SJCRH30 (cell line): ENCODE measurements around the gene PLXDC1. TPM values are rescaled to one million over a fixed set of nuclear protein-coding genes. Genes with fewer than 3 reads are reported as not detected.
"Not testable (repeated sequence)": the region's sequence is repeated elsewhere in the genome, so short reads cannot be mapped to it uniquely, and the experiment has no call there.

Experiments used
- DNase-seq, 2 experiments: peaks; one replicate each; pipeline ENCODE4 v3.0.0-alpha.2; 2015 to 2020
- H3K27ac ChIP-seq: fragments of 250-450 bp; sonication (Bioruptor Pico); 2 replicates; pipeline ENCODE4 v1.5.1; 2020; ENCODE audit warnings: mild to moderate bottlenecking, moderate library complexity
- H3K27me3 ChIP-seq: fragments of 250-450 bp; sonication (Bioruptor Pico); 2 replicates; pipeline ENCODE4 v1.5.1; 2020; ENCODE audit warnings: mild to moderate bottlenecking, moderate library complexity
- H3K36me3 ChIP-seq: fragments of 250-450 bp; sonication (Bioruptor Pico); 2 replicates; pipeline ENCODE4 v1.5.1; 2020; ENCODE audit warnings: mild to moderate bottlenecking, moderate library complexity
- H3K4me1 ChIP-seq: fragments of 250-450 bp; sonication (Bioruptor Pico); 2 replicates; pipeline ENCODE4 v1.5.1; 2020; ENCODE audit warnings: mild to moderate bottlenecking, moderate library complexity
- H3K4me3 ChIP-seq: fragments of 250-450 bp; sonication (Bioruptor Pico); 2 replicates; pipeline ENCODE4 v1.5.1; 2020; ENCODE audit warnings: mild to moderate bottlenecking, moderate library complexity
- H3K9me3 ChIP-seq: fragments of 250-450 bp; sonication (Bioruptor Pico); replicated peaks from 2 replicates; pipeline ENCODE4 v1.5.1; 2020; ENCODE audit warnings: mild to moderate bottlenecking, moderate library complexity
- total RNA-seq: library from RNA; depleted of rRNA; stranded (reverse); fragments of >200 nt; shearing (Covaris generic); gene quantifications from 2 replicates; pipeline ENCODE4 v1.2.3, GENCODE V29; 2014

PLXDC1 gene
- total RNA-seq, 1 experiment from 2014 or later: 0.06 TPM

GRCh38 chr17:39036009-39036408 lies 115.4 kb downstream of the PLXDC1 start:
- Histone ChIP-seq H3K27ac (no peak overlapping the region), H3K9me3 (no peaks in the 10 kb centered on the region), H3K4me1 (no peaks in the 10 kb centered on the region), H3K4me3 (no peak overlapping the region), H3K27me3 (no peaks in the 10 kb centered on the region), H3K36me3 (no peaks in the 10 kb centered on the region)
- DNase-seq: no peak

- not testable (repeated sequence) for H3K9me3 ChIP-seq, H3K4me1 ChIP-seq, DNase-seq, H3K36me3 ChIP-seq, H3K27me3 ChIP-seq, H3K4me3 ChIP-seq, H3K27ac ChIP-seq
Observed at GRCh38 chr17:39035578-39035977, 115.9 kb downstream of the PLXDC1 start.

- H3K4me1 ChIP-seq: no peaks in the 10 kb centered on the region
Observed at GRCh38 chr17:39028690-39029089, 122.7 kb downstream of the PLXDC1 start.

GRCh38 chr17:39027455-39028035 lies 123.9 kb downstream of the PLXDC1 start:
- H3K4me3 ChIP-seq: peak overlapping the region; percentile 22; the same call in 1 of the 2 replicates
- no peaks in the 10 kb centered on the region for H3K9me3 ChIP-seq
- no peak overlapping the region for H3K27ac ChIP-seq
- no peaks in the 10 kb centered on the region for H3K36me3 ChIP-seq
- no peaks in the 10 kb centered on the region; the same call in 1 of the 2 replicates for H3K27me3 ChIP-seq
- H3K4me1 ChIP-seq: no peaks in the 10 kb centered on the region
- no peak for DNase-seq

More at GRCh38 chr17:39028690-39029089, 122.7 kb downstream of the PLXDC1 start:
- Histone ChIP-seq H3K27me3 (no peaks in the 10 kb centered on the region; the same call in 1 of the 2 replicates), H3K9me3 (no peaks in the 10 kb centered on the region), H3K27ac (no peak overlapping the region), H3K4me3 (no peak overlapping the region), H3K36me3 (no peaks in the 10 kb centered on the region)
- DNase-seq: no peak

- no peak overlapping the region for H3K27ac ChIP-seq
- H3K9me3 ChIP-seq: no peaks in the 10 kb centered on the region
- no peaks in the 10 kb centered on the region for H3K36me3 ChIP-seq
- no peaks in the 10 kb centered on the region; the same call in 1 of the 2 replicates for H3K27me3 ChIP-seq
- no peaks in the 10 kb centered on the region for H3K4me1 ChIP-seq
- peak; percentile 26 to 33 for DNase-seq
- peak overlapping the region; percentile 22; the same call in 1 of the 2 replicates for H3K4me3 ChIP-seq
Observed at GRCh38 chr17:39026980-39027451, 124.4 kb downstream of the PLXDC1 start.

- not testable (repeated sequence) for DNase-seq, H3K9me3 ChIP-seq, H3K36me3 ChIP-seq, H3K27me3 ChIP-seq, H3K4me1 ChIP-seq, H3K27ac ChIP-seq, H3K4me3 ChIP-seq
Observed at GRCh38 chr17:39026346-39026745, 125.1 kb downstream of the PLXDC1 start.

- Histone ChIP-seq H3K27me3 (no peaks in the 10 kb centered on the region; the same call in 1 of the 2 replicates), H3K4me1 (no peaks in the 10 kb centered on the region), H3K27ac (no peak overlapping the region), H3K9me3 (no peaks in the 10 kb centered on the region), H3K4me3 (no peak overlapping the region), H3K36me3 (no peaks in the 10 kb centered on the region)
- DNase-seq: no peak
Observed at GRCh38 chr17:39022924-39023323, 128.5 kb downstream of the PLXDC1 start.

GRCh38 chr17:39020037-39020436 lies 131.4 kb downstream of the PLXDC1 start:
- not testable (repeated sequence) for H3K27ac ChIP-seq, H3K27me3 ChIP-seq, H3K4me3 ChIP-seq, H3K9me3 ChIP-seq, H3K36me3 ChIP-seq, DNase-seq, H3K4me1 ChIP-seq

GRCh38 chr17:39018267-39019134 lies 132.9 kb downstream of the PLXDC1 start:
- H3K27ac ChIP-seq: no peak overlapping the region
- DNase-seq: no peak
- H3K27me3 ChIP-seq: no peaks in the 10 kb centered on the region
- H3K4me3 ChIP-seq: no peak overlapping the region
- no peaks in the 10 kb centered on the region for H3K9me3 ChIP-seq
- H3K36me3 ChIP-seq: no peaks in the 10 kb centered on the region
- H3K4me1 ChIP-seq: no peaks in the 10 kb centered on the region

- H3K27me3 ChIP-seq: no peaks in the 10 kb centered on the region
- H3K4me3 ChIP-seq: no peak overlapping the region
- peak; percentile 9 to 12 for DNase-seq
- H3K36me3 ChIP-seq: no peaks in the 10 kb centered on the region
- H3K9me3 ChIP-seq: no peaks in the 10 kb centered on the region
- H3K27ac ChIP-seq: no peak overlapping the region
- no peaks in the 10 kb centered on the region for H3K4me1 ChIP-seq
Observed at GRCh38 chr17:39016193-39017153, 135.0 kb downstream of the PLXDC1 start.

GRCh38 chr17:39015546-39015935 lies 135.9 kb downstream of the PLXDC1 start:
- H3K27me3 ChIP-seq: no peaks in the 10 kb centered on the region
- no peaks in the 10 kb centered on the region for H3K9me3 ChIP-seq
- no peaks in the 10 kb centered on the region for H3K4me1 ChIP-seq
- H3K36me3 ChIP-seq: no peaks in the 10 kb centered on the region
- DNase-seq: no peak
- no peak overlapping the region for H3K27ac ChIP-seq
- H3K4me3 ChIP-seq: no peak overlapping the region

GRCh38 chr17:39014795-39015545 lies 136.5 kb downstream of the PLXDC1 start:
- Histone ChIP-seq H3K9me3 (no peaks in the 10 kb centered on the region), H3K27ac (no peak overlapping the region), H3K36me3 (no peaks in the 10 kb centered on the region), H3K27me3 (no peaks in the 10 kb centered on the region), H3K4me3 (no peak overlapping the region), H3K4me1 (no peaks in the 10 kb centered on the region)
- DNase-seq: no peak

- DNase-seq: no peak
- Histone ChIP-seq H3K4me3 (no peak overlapping the region), H3K36me3 (no peaks in the 10 kb centered on the region), H3K9me3 (no peaks in the 10 kb centered on the region), H3K4me1 (no peaks in the 10 kb centered on the region), H3K27ac (no peak overlapping the region), H3K27me3 (no peaks in the 10 kb centered on the region)
Observed at GRCh38 chr17:39014044-39014794, 137.2 kb downstream of the PLXDC1 start.
